ENCODE results near the gene UNK.
"Not testable (repeated sequence)": the region's sequence is repeated elsewhere in the genome, so short reads cannot be mapped to it uniquely, and the experiment has no call there.

UNK gene

GRCh38 chr17:75773808-75774470 lies 10.7 kb upstream of the UNK start:
- no peak for DNase-seq

DNA sequence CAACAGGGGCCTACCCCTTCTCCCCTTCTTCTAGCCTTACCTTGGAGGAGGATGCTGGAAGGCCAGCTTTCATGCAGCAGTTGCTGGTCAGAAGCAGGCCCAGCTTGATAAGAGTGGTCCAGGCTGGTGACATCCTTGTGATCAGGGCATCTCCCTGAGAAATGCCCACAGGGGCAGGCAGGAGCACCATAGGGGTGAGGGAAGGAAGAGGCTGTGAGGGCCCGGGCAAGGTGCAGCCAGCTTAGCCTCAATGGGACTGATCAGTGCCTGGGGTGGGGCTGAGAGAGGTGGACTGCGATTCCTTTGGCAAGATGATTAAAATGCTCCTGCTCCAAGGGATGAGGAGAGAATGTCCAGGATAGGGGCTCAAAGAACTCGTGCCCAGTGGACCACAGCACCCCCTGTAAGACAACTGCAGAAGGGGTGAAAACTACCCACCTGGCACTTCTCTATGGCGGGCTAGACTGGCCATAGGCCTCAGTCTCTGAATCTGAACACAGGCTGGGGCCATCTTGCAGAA lies 10.1 kb upstream of the UNK start:
- DNase-seq, result no peak

- DNase-seq, result peak; percentile 35
Observed at GRCh38 chr17:75774991-75775668, 9.5 kb upstream of the UNK start.

- no peak for DNase-seq
Observed at GRCh38 chr17:75776386-75777295, 8.0 kb upstream of the UNK start.

- no peak for DNase-seq
Observed at GRCh38 chr17:75777296-75777922, 7.2 kb upstream of the UNK start.

GRCh38 chr17:75778066-75778860 lies 6.3 kb upstream of the UNK start:
- not testable (repeated sequence) for DNase-seq

- peak; percentile 59 for DNase-seq
Observed at GRCh38 chr17:75778861-75779249, 5.8 kb upstream of the UNK start.

GRCh38 chr17:75779250-75779986 lies 5.2 kb upstream of the UNK start:
- peak; percentile 99 for DNase-seq

GRCh38 chr17:75779987-75780889 lies 4.4 kb upstream of the UNK start:
- DNase-seq, result no peak

GRCh38 chr17:75783069-75783783 lies 1.4 kb upstream of the UNK start:
- peak; percentile 62 for DNase-seq

GRCh38 chr17:75783803-75784472 lies 668 bp upstream of the UNK start:
- no peak for DNase-seq

DNA sequence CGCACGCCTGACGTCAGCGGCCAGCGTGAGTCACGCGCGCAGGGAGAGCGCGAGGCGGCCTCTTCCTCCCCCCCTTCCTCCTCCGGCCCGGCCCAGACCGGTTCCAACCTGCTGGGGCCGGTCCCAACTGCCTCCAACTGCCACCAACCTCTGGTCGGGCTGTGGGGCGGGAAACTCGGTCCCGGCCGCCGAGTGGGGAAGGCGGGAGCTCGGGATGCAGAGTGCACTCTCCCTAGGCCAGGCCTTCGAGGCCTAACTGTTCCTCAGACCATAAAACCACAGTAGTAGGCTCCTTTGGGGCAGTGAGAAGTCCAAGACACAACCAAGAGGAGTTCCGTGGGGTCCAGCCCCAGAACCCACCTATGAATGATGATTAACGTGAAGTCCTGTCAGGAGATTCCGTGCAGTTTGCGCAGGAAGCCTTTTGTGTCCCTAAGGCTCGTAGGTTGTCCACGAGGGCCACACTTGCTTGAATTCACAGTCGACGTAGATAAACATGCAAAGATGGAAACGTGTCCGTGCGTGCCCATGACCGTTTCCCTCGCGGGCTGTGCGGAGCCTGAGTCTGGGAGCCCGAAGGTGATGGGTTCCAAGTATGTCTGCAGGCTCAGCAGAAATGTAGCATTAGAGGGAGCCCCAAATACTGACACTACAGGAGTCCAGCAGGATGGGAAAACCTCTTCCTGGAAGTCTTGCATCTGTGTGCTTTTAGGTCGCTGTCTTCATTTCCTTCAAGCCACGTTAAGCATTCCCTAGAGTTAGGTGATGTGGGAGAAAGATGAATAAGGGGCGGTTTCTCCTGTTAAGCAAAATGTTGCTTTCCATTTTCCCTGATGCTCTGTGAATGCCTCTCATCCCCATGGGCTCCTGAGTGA lies 647 bp downstream of the UNK start:
- DNase-seq, result peak; percentile 93

GRCh38 chr17:75791254-75791653 lies 6.6 kb downstream of the UNK start:
- DNase-seq, result no peak

GRCh38 chr17:75793460-75793859 lies 8.9 kb downstream of the UNK start:
- no peak for DNase-seq

DNA sequence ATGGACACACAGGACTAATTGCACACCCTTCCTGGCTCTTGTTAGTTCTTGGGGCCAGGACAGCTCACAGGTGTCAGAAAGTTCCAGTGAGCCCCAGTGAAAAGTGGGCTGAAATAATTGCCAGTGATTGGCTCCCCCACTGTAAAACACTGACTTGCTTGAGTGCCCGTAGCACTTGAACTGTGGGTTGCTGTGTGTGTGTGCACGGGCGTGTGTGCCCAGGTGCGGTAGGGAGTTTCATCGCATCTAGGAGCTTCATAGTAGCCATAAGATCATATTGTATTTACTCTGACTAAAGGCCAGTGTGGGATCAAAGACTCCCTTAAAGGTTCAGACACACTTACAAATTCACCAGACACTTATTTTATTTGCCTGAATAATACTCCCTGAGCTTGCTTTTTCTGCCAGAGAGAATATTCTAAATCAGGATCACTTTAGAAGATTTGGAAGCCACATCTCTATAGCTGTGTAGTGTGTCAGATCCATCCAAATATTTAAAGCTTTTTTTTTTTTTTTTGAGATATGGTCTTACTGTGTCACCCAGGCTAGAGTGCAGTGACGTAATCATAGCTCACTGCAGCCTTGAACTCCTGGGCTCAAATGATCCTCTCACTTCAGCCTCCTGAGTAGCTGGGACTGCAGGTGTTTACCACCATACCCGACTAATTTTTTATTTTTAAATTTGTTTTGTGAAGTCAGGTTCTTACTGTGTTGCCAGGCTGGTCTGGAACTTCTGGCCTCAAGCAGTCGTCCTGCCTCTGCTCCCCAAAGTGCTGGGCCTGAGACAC lies 11.4 kb downstream of the UNK start:
- no peak for DNase-seq

DNA sequence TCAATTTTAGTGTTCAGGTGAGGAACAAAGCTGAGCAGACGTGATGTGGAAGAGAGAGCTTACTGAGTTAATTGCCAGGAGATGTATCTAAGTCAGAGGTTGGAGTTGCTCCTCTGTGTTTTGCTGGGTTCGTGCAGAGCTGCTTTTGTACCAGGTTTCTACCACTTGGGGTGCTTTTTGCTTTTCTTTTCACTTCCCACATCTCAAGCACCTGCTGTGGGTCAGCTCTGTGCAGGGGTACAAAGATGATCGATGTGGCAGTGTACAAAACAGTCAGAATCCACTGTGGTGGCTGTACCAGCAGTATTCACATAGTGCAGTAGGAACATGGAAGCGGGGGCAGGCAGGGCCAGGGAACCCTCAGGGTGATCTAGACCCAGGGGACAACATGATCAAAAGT lies 14.8 kb downstream of the UNK start:
- DNase-seq, result no peak

DNA sequence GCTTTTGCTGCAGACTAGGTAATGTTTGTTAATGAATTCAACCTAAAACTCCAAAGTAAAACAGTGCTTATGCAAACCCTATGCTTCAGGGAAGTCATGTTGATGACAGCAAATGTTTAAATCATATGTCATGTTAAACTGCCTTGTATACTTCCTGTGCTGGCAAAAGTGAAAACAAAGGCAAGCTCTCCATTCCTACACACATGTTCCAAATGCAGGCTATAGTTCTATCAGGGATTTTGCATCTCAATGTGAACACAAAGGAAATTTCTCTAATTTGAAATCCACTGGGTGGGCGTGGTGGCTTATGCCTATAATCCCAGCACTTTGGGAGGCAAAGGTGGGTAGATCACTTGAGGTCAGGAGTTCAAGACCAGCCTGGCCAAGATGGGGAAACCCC lies 19.3 kb downstream of the UNK start:
- no peak for DNase-seq

Measured in COR-L47 (cell line).